Measurements from ENCODE around the gene CCDC137. TPM values are rescaled to one million over a fixed set of nuclear protein-coding genes. Genes with fewer than 3 reads are reported as not detected.

Gene CCDC137
- total RNA-seq, 2 experiments from 2014 or later: 39.4 to 61.4 TPM

DNA sequence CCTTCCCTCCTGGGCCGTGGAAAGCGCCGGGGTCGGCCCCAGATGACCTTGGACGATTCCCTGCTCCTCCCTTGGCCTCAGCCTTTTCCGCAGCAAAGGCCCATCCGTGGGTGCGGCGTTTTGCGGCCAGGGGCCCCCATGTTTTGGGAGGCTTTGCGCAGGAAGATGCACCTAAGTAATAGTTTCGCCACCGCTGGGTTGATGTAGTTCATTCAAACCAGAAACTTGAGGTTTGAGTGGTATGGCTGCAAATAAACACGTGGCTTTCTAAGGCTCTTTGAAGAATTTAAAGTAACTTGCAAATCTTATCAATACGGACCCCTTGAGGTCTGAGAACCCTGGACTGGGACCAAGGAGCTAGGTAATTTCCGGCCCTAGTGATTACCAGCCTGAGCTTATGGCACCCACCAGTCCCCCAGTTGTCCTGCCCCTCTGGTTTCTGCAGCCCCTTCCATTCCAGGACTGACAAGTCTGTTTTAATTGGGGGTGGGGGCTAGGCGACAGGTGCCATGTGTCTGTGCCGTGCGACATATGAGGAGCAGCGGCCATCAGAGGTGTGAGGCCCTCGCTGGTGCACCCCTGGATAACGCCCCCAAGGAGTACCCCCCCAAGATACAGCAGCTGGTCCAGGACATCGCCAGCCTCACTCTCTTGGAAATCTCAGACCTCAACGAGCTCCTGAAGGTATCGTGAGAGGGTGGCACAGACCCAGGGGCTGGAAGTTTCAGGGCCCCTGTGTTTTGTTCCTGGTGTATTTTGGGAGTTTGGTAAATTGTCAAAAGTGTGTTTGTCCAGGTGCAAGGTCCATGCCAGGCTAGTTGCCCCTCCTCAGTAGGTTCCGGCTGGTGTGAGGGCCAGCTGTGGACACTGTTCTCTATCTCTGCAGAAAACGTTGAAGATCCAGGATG, 37.5 kb downstream of the CCDC137 start:
- CTCF ChIA-PET (ENCODE audit: unreplicated experiment): interaction anchor here (0.6 kb wide), 1 partner anchor 224 kb away, joined by 4 read pairs; the partner anchor contains the start of gene MAFG
- POLR2A ChIA-PET: interaction anchor here (0.6 to 1.9 kb wide), 5 partner anchors 7 to 409 kb away, joined by 3 to 12 read pairs (median 3); partner anchors contain the start of genes ARL16, HGS and SLC38A10

DNA sequence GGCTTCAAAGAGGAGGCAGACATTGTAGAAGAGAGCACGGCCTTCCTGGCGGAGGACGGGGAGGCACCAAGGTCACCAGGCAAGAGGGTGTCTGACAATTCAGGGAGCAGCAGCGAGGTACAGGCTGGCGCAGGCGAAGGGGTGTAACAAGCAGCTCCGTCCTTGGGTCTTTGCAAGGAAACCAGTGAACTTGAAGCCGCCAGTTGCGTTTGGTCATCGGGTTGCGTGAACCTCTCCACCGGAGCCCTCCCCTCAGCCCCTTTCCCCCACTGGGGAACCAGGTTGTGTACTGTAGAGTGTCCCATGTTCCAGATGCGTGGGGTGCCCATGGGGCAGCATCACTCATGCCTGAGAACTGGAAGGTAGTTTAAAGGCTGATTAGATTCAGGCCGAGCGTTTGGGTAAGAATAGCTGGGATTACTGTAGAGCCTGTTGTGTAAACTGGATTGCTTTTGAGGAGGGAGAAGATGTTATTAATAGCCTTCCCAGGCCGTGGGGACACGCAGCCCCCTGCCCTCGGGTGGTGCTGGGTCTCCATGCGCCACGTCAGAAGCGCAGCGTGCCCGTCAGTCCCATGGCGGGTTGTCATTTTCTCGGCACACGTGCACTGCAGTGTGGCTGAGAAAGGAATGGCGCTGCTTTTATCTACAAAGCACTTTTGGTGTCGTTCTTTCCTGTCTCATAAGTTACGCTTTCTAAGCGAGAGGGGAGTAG, 39.1 kb downstream of the CCDC137 start:
- H3K9me2 ChIP-seq (ENCODE audit: insufficient read depth, low read length): no peaks in the 10 kb centered on the region
- peaks cover 50% of the 10 kb centered on the region for H3K79me2 ChIP-seq (ENCODE audit: insufficient read depth, low read depth, low read length)
- no peak overlapping the region for H3K4me3 ChIP-seq (ENCODE audit: low read depth, low read length, poor library complexity, severe bottlenecking)
- TF ChIP-seq, protein P1, sequence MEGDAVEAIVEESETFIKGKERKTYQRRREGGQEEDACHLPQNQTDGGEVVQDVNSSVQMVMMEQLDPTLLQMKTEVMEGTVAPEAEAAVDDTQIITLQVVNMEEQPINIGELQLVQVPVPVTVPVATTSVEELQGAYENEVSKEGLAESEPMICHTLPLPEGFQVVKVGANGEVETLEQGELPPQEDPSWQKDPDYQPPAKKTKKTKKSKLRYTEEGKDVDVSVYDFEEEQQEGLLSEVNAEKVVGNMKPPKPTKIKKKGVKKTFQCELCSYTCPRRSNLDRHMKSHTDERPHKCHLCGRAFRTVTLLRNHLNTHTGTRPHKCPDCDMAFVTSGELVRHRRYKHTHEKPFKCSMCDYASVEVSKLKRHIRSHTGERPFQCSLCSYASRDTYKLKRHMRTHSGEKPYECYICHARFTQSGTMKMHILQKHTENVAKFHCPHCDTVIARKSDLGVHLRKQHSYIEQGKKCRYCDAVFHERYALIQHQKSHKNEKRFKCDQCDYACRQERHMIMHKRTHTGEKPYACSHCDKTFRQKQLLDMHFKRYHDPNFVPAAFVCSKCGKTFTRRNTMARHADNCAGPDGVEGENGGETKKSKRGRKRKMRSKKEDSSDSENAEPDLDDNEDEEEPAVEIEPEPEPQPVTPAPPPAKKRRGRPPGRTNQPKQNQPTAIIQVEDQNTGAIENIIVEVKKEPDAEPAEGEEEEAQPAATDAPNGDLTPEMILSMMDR (conservative IDR thresholded peaks at IDR 0.05; ENCODE audit: low read length): no peak
- no peak for TF ChIP-seq EZH2phosphoT487 (IDR thresholded peaks at IDR 0.05; ENCODE audit: borderline replicate concordance, low read depth, low read length)
- ChIA-PET POLR2A (no interaction called here), CTCF (ENCODE audit: unreplicated experiment) (no interaction called here)
- DNase-seq (ENCODE audit: low spot score): no peak
- H3K27ac ChIP-seq (ENCODE audit: low read depth, low read length, poor library complexity, severe bottlenecking): no peak overlapping the region
- peaks cover 25% of the 10 kb centered on the region for H3K4me1 ChIP-seq (ENCODE audit: insufficient read depth, low read length, poor library complexity, severe bottlenecking)
- peaks cover 12% of the 10 kb centered on the region; the same call in 1 of the 2 replicates for H4K20me1 ChIP-seq (ENCODE audit: insufficient read depth, low read length)
- peaks cover 85% of the 10 kb centered on the region for H3K36me3 ChIP-seq (ENCODE audit: insufficient read depth, low read length)
- intact Hi-C loops (cut with micrococcal nuclease; ENCODE audit: unreplicated experiment): no loop called here
- no peak overlapping the region for H3K4me2 ChIP-seq (ENCODE audit: low read length)
- H2AFZ ChIP-seq (ENCODE audit: low read length): no peak overlapping the region
- BruUV-seq (replicated peaks): TSS peak; percentile 32
- H3K9me3 ChIP-seq (ENCODE audit: low read length): no peaks in the 10 kb centered on the region

More for the DNA sequence above, 37.5 kb downstream of the CCDC137 start:
- H3K9me3 ChIP-seq (ENCODE audit: low read length): no peaks in the 10 kb centered on the region
- no peak for TF ChIP-seq EZH2phosphoT487 (IDR thresholded peaks at IDR 0.05; ENCODE audit: borderline replicate concordance, low read depth, low read length)
- TF ChIP-seq, protein P1 (conservative IDR thresholded peaks at IDR 0.05; ENCODE audit: low read length): no peak
- peaks cover 62% of the 10 kb centered on the region for H3K79me2 ChIP-seq (ENCODE audit: insufficient read depth, low read depth, low read length)
- BruUV-seq (replicated peaks): no TSS peak
- peak overlapping the region; percentile 92 for H3K4me3 ChIP-seq (ENCODE audit: low read depth, low read length, poor library complexity, severe bottlenecking)
- peak overlapping the region; percentile 80 for H3K27ac ChIP-seq (ENCODE audit: low read depth, low read length, poor library complexity, severe bottlenecking)
- no peaks in the 10 kb centered on the region for H3K9me2 ChIP-seq (ENCODE audit: insufficient read depth, low read length)
- peak overlapping the region; percentile 3; the same call in 1 of the 2 replicates for H2AFZ ChIP-seq (ENCODE audit: low read length)
- peaks cover 12% of the 10 kb centered on the region; the same call in 1 of the 2 replicates for H4K20me1 ChIP-seq (ENCODE audit: insufficient read depth, low read length)
- peaks cover 91% of the 10 kb centered on the region for H3K36me3 ChIP-seq (ENCODE audit: insufficient read depth, low read length)
- peaks cover 23% of the 10 kb centered on the region for H3K4me1 ChIP-seq (ENCODE audit: insufficient read depth, low read length, poor library complexity, severe bottlenecking)
- peak; percentile 37 for DNase-seq (ENCODE audit: low spot score)
- intact Hi-C loops (cut with micrococcal nuclease; ENCODE audit: unreplicated experiment): loop anchor here (1.0 kb wide), 2 partner anchors 7 to 21 kb away; partner anchors contain the start of gene ARL16
- peak overlapping the region; percentile 92 for H3K4me2 ChIP-seq (ENCODE audit: low read length)

Measured in OCI-LY7 (cell line).